ENCODE results near the gene VAV2. TPM values are rescaled to one million over a fixed set of nuclear protein-coding genes. Genes with fewer than 3 reads are reported as not detected.

Gene VAV2
- polyA plus RNA-seq, 1 experiment = 9.0 TPM

DNA sequence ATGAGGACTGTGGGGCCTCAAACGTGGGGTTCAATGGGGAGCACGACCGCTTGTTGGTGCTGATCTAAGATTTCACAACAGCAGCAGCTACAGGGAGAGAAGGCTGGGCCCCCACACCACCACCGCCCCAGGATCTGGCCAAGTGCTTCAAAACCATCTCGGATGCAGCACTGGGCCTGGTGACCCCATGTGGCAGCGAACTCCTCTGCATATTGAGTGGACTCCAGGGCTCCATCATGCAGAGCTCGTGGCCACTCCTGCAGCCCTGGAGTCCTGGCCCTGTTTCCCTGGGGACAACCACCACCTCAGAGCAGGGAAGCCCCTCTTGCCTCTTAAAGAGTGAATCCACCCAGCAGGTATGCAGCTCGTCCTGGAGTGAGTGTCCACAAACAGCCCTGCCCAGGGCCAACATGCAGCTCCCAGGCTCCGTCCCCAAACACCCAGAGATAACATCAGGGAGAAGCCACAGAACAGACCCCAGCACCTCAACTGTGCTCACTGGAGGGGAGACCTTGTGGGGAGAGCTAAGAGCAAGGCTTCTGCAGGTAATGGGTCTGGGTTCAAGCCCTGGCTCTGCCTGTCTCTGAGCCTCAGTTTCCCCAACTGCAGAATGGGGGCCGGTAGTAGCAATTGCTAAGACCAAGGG, 150.8 kb downstream of the VAV2 start:
- TF ChIP-seq, protein P1, sequence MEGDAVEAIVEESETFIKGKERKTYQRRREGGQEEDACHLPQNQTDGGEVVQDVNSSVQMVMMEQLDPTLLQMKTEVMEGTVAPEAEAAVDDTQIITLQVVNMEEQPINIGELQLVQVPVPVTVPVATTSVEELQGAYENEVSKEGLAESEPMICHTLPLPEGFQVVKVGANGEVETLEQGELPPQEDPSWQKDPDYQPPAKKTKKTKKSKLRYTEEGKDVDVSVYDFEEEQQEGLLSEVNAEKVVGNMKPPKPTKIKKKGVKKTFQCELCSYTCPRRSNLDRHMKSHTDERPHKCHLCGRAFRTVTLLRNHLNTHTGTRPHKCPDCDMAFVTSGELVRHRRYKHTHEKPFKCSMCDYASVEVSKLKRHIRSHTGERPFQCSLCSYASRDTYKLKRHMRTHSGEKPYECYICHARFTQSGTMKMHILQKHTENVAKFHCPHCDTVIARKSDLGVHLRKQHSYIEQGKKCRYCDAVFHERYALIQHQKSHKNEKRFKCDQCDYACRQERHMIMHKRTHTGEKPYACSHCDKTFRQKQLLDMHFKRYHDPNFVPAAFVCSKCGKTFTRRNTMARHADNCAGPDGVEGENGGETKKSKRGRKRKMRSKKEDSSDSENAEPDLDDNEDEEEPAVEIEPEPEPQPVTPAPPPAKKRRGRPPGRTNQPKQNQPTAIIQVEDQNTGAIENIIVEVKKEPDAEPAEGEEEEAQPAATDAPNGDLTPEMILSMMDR (IDR thresholded peaks at IDR 0.05; ENCODE audit: low read depth, low read length) = no peak
- Histone ChIP-seq H3K4me3 (ENCODE audit: low read depth, low read length) (no peak overlapping the region), H3K9me3 (ENCODE audit: control insufficient read depth, insufficient read depth, low read length) (peaks cover 8% of the 10 kb centered on the region; the same call in 1 of the 2 replicates), H3K27me3 (ENCODE audit: control insufficient read depth, insufficient read depth, low read length) (no peaks in the 10 kb centered on the region), H3K27ac (ENCODE audit: low read depth, low read length) (no peak overlapping the region)
- no peak for DNase-seq (ENCODE audit: low read depth, low spot score)
- CTCF ChIA-PET = no interaction called here
- POLR2A ChIA-PET = no interaction called here

DNA sequence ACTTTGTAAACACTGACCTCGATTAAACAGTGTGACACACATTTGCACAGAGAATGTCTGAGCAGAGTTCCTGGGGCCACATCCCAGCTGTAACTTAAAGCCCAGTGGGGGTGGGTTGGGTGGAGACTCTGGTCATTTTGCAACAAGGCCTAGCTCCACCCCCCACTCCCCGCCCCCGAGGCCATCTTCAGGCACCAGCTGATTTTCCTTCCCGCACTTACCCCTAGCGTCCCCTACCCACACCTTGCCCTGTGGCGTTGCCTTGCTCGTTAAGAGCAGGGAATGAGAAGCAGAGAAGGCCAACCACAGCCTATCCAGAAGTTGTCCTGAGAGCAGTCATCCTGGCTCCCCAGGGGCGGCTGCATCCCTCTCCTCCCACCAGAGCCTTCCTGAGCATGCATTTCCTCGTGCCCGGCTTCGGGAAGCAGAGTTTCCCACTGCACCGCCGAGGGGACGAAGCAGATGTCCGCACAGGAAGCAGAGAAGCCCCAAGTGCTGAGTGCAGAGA, 152.2 kb downstream of the VAV2 start:
- TF ChIP-seq, protein P1 (IDR thresholded peaks at IDR 0.05; ENCODE audit: low read depth, low read length) = no peak
- Histone ChIP-seq H3K27ac (ENCODE audit: low read depth, low read length) (peak overlapping the region; percentile 31), H3K9me3 (ENCODE audit: control insufficient read depth, insufficient read depth, low read length) (no peaks in the 10 kb centered on the region), H3K27me3 (ENCODE audit: control insufficient read depth, insufficient read depth, low read length) (no peaks in the 10 kb centered on the region), H3K4me3 (ENCODE audit: low read depth, low read length) (no peak overlapping the region)
- POLR2A ChIA-PET = no interaction called here
- CTCF ChIA-PET = interaction anchor here (0.6 kb wide), 1 partner anchor 654 kb away, joined by 3 read pairs; no protein-coding TSS in a partner anchor
- no peak for DNase-seq (ENCODE audit: low read depth, low spot score)

DNA sequence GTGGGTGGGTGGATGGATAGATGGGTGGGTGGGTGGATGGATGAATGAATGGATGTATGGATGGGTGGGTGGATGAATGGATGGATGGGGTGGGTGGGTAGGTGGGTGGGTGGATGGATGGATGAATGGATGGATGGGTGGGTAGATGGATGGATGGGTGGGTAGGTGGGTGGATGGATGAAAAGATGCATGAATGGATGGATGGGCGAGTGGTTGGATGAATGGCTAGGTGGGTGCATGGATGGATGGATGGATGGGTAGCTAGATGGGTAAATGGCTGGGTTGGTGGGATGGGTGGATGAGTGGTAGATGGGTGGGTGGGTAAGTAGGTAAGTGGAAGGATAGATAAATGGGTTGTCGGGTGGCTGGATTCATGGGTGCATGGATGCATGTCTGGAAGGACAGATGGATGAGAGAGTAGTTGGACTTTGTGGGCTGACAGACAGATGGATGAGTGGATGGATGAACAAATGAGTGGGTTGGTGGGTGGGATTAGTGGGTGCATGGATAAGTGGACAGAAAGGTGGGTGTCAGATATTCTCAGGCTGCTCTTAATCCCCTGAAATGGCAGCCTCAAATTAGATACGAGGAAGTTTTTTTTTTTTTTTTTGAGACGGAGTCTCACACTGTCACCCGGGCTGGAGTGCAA, 153.1 kb downstream of the VAV2 start:
- H3K4me3 ChIP-seq (ENCODE audit: low read depth, low read length) = no peak overlapping the region
- H3K27ac ChIP-seq (ENCODE audit: low read depth, low read length) = no peak overlapping the region
- DNase-seq (ENCODE audit: low read depth, low spot score) = no peak
- no peaks in the 10 kb centered on the region for H3K27me3 ChIP-seq (ENCODE audit: control insufficient read depth, insufficient read depth, low read length)
- TF ChIP-seq, protein P1 (IDR thresholded peaks at IDR 0.05; ENCODE audit: low read depth, low read length) = no peak
- no peaks in the 10 kb centered on the region for H3K9me3 ChIP-seq (ENCODE audit: control insufficient read depth, insufficient read depth, low read length)
- ChIA-PET POLR2A (no interaction called here), CTCF (no interaction called here)

DNA sequence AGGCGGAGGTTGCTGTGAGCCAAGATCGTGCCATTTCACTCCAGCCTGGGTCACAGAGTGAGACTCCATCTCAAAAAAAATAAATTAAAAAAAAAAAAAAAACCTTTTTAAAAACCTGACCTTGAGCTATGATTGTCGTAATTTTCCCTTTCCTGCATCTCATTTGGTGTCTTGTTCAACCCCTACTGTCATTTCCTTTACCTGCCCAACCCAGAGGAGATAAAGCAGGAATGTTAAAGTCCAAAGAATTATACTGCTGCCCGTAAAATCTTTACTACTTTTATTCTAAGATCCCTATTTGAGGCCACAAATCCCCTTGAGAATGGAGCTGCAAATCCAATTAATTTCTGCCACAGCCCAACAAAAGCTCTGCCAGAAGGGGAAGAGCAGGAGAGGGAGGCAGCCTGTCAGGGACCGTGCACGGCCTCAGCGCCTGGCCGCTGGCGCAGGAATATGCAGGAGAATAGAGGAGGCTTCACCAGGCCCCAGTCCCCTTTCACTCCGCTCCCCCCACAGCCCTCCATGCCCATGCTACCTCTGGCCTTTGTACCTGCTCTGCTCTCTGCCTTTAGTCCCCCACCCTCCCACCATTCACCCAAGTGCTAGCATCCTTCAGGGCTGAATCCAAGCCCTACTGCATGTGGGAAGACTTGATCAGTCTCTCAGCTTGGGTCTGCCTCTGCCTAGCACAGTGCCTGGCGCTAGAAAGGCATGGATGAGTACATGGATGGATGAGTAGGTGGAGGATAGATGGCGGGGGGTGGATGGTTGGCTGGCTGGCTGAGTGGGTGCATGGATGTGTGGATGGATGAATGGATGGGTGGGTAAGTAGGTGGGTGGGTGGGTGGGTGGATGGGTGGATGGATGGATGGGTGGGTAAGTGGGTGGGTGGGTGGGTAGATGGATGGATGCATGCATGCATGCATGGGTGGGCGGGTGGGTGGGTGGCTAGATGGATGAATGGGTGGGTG, 154.2 kb downstream of the VAV2 start:
- Histone ChIP-seq H3K9me3 (ENCODE audit: control insufficient read depth, insufficient read depth, low read length) (no peaks in the 10 kb centered on the region; the same call in 1 of the 2 replicates), H3K4me3 (ENCODE audit: low read depth, low read length) (no peak overlapping the region), H3K27ac (ENCODE audit: low read depth, low read length) (no peak overlapping the region), H3K27me3 (ENCODE audit: control insufficient read depth, insufficient read depth, low read length) (no peaks in the 10 kb centered on the region)
- TF ChIP-seq, protein P1 (IDR thresholded peaks at IDR 0.05; ENCODE audit: low read depth, low read length) = no peak
- ChIA-PET CTCF (no interaction called here), POLR2A (interaction anchor here (0.6 kb wide), 1 partner anchor 688 kb away, joined by 3 read pairs; no protein-coding TSS in a partner anchor)
- no peak for DNase-seq (ENCODE audit: low read depth, low spot score)
